Tibial artery (tissue), 4 donors: ENCODE measurements around the gene SCG3.
A peak's percentile ranks its signal among the peaks of the same experiment; 100 is the strongest.

ENCODE experiments used
- DNase-seq, 2 donors: peaks; one replicate each; pipeline ENCODE4 v3.0.0-alpha.2; 2019
- H3K27ac ChIP-seq, 2 donors: fragments of 200-600 bp; sonication (generic) in 1 of 2; 1 replicate in 1 of 2; 2 replicates in 1 of 2; pipeline ENCODE4 v1.5.1; 2018 to 2019; ENCODE audit warnings: mild to moderate bottlenecking in 1 of 2
- H3K27me3 ChIP-seq, 2 donors: fragments of 200-600 bp; sonication (generic) in 1 of 2; one replicate each; pipeline versions ENCODE4 v1.5.1 to v1.6.0; 2016 to 2019
- H3K36me3 ChIP-seq, 3 donors: fragments of 200-600 bp; sonication (generic) in 2 of 3; one replicate each; pipeline ENCODE4 v1.5.1; 2016 to 2019; ENCODE audit warnings: mild to moderate bottlenecking in 2 of 3
- H3K4me1 ChIP-seq, 4 donors: fragments of 200-600 bp; sonication (generic) in 2 of 4; 1 replicate in 3 of 4; 2 replicates in 1 of 4; pipeline ENCODE4 v1.5.1; 2016 to 2019
- H3K4me3 ChIP-seq, 2 donors: fragments of 200-600 bp; sonication (generic) in 1 of 2; 1 replicate in 1 of 2; 2 replicates in 1 of 2; pipeline ENCODE4 v1.5.1; 2018 to 2019; ENCODE audit warnings: mild to moderate bottlenecking in 2 of 2
- H3K9me3 ChIP-seq, 3 donors: fragments of 200-600 bp; sonication (generic) in 1 of 3; one replicate each; pipeline ENCODE4 v1.5.1; 2016 to 2019
- intact Hi-C: fragments of 100-400 bp; cut with DNase I; formaldehyde crosslinking; loops from one replicate; pipeline ENCODE4 v1.15.0; 2023; ENCODE audit warnings: low total_unique reads
- TF ChIP-seq, protein P1 (sequence below), 2 experiments: fragments of 200-600 bp in 1 of 2; fragments of 450-650 bp in 1 of 2; IDR thresholded peaks; one replicate each; pipeline ENCODE4 v1.5.1; 2017 to 2019; ENCODE audit warnings: antibody characterized with exemption in 2 of 2, mild to moderate bottlenecking in 1 of 2, moderate library complexity in 1 of 2

The SCG3 gene

DNA sequence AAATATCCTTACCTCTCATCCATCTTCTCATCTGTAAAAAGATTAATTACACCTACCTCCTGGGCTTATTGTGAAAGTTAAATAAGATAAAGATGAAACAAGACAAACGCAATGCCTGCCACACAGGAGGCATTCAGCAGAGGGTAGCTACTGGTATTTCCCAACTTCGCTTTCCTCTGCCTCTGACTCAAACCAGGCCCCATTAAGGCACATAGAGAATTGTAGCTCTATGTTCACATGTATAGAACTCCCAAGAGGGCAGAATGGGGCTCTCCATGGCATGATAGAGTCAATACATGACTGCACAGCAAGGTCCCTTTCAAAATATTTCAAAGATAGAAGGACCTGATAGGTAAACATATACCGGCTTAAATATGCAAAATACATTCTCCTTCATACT lies 54.8 kb downstream of the SCG3 start:
- intact Hi-C loops: no loop called here
- H3K27ac ChIP-seq: peak overlapping the region; percentile 75 to 83
- H3K27me3 ChIP-seq: no peaks in the 10 kb centered on the region
- no peak for DNase-seq
- no peaks in the 10 kb centered on the region for H3K9me3 ChIP-seq
- H3K36me3 ChIP-seq: no peaks in the 10 kb centered on the region
- H3K4me3 ChIP-seq: peak overlapping the region; percentile 74 to 81
- H3K4me1 ChIP-seq: peaks cover 0 to 38% (median 25%) of the 10 kb centered on the region in 4 donors
- TF ChIP-seq, protein P1, sequence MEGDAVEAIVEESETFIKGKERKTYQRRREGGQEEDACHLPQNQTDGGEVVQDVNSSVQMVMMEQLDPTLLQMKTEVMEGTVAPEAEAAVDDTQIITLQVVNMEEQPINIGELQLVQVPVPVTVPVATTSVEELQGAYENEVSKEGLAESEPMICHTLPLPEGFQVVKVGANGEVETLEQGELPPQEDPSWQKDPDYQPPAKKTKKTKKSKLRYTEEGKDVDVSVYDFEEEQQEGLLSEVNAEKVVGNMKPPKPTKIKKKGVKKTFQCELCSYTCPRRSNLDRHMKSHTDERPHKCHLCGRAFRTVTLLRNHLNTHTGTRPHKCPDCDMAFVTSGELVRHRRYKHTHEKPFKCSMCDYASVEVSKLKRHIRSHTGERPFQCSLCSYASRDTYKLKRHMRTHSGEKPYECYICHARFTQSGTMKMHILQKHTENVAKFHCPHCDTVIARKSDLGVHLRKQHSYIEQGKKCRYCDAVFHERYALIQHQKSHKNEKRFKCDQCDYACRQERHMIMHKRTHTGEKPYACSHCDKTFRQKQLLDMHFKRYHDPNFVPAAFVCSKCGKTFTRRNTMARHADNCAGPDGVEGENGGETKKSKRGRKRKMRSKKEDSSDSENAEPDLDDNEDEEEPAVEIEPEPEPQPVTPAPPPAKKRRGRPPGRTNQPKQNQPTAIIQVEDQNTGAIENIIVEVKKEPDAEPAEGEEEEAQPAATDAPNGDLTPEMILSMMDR (IDR thresholded peaks at IDR 0.05): no peak

DNA sequence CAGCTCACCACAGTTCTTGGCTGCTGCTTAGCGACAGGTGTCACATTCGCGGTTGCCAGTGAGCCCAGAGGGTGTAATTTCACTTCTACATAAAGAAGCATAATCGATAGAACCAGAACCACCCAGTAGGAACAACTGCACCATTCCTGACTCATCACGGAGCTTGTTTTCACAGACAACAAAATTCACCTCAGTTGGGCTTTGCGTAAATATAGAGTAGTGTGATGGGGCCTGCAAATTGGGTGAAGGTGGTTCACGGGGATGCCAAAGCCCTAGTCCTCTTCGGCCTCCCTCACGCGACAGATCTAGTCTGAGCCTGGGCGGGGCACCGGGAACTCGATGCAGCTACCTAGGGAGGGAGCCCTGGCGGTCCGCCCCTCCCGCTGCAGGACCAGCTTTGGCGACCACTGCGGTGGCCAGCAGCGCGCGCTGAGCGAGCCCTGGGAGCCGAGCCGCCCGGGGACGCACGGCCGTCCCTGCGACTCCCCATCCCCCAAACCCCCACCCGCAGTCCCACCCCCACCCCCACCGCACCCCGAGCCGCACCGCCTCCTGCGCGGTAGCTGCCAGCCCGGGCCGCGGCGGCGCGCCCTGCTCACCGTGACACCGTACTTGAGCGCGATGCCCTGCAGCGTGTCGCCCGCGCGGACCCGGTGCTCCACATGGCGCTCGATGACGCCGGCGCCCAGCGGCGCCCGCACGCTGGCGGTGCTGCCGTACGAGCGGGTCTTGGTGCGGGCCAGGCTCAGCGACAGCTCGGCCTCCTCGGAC lies 55.6 kb downstream of the SCG3 start:
- H3K4me1 ChIP-seq: peaks cover 0 to 31% (median 23%) of the 10 kb centered on the region in 4 donors
- peak overlapping the region; percentile 74 to 81 for H3K4me3 ChIP-seq
- H3K36me3 ChIP-seq: no peaks in the 10 kb centered on the region
- no peaks in the 10 kb centered on the region for H3K9me3 ChIP-seq
- peak overlapping the region; percentile 75 to 83 for H3K27ac ChIP-seq
- H3K27me3 ChIP-seq: no peaks in the 10 kb centered on the region
- TF ChIP-seq, protein P1 (IDR thresholded peaks at IDR 0.05): no peak
- intact Hi-C loops: no loop called here
- peak; percentile 29 to 73 for DNase-seq

DNA sequence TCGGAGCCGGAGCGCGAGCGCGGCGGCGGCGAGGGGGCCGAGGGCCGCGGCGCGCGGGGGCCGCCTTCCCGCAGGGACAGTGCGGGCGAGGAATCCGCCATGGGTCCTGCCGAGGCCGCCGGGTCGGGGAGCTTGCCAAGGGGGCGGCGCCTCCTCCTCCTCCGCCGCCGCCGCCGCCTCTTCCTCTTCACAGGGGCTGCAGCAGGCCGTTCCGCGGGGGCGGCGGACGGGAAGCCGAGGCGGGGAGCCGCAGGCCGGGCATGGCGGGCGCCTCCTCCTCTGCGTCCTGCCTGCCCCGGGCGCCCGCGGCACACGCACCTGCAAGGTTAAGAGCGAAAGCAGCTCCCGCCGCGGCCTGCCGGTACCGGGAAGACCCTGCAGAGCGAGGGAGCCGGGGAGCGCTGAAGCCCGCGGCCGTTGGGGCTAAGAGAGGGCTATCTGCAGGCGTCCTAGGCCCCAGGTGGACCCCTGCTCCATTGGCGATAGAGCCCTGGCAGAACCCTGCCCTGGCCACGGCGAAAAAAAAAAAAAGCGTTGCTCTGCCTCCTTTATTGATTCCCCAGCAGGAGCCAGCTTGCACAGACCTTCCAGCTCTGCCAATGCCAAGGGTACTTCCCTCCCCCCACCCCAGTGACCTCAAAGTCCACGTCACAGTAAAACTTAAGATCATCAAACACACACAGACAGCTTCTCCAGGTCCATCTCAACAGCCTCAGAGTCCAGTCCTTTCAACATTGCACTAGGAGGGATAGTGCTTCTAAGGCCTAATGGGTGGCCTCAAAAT lies 56.4 kb downstream of the SCG3 start, which contains the start of gene LYSMD2:
TSS of gene LYSMD2 (minus strand) at position 134 of the 784 bp plus-strand sequence. CDS start at position 101, 33 bp downstream.
- TF ChIP-seq, protein P1 (IDR thresholded peaks at IDR 0.05): peak in 1 of 2 experiments; percentile 6
- intact Hi-C loops: no loop called here

DNA sequence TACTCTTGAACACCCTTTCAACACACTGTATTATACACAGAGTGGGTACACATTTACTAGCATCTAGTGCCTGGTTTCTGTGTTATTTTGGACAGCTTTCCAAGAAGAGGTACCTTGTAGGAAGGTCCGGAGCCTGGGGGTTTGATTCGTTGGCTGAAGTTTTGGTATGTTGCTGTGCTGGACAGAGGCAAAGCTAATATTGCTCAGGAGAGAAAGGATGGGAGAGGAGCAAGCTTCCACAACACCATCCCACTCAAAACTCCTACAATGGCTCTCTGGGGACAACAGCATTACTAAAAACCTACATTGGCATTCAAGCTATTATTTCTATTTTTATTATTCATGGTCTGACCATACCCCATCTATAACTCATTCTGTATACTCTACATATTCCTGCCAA lies 57.2 kb downstream of the SCG3 start:
- Histone ChIP-seq H3K4me3 (no peak overlapping the region), H3K27me3 (no peaks in the 10 kb centered on the region), H3K9me3 (no peaks in the 10 kb centered on the region), H3K27ac (peak overlapping the region; percentile 75 to 83), H3K4me1 (peaks cover 0 to 24% (median 13%) of the 10 kb centered on the region in 4 donors), H3K36me3 (no peaks in the 10 kb centered on the region)
- intact Hi-C loops: no loop called here
- TF ChIP-seq, protein P1 (IDR thresholded peaks at IDR 0.05): no peak
- no peak for DNase-seq

More for the DNA sequence above, 56.4 kb downstream of the SCG3 start, which contains the start of gene LYSMD2:
- Histone ChIP-seq H3K4me3 (peak within 1 kb of the TSS; percentile 74 to 81), H3K36me3 (no peaks in the 10 kb centered on the region), H3K9me3 (no peaks in the 10 kb centered on the region), H3K4me1 (peaks cover 0 to 24% (median 17%) of the 10 kb centered on the region in 4 donors), H3K27ac (peak within 1 kb of the TSS; percentile 75 to 83), H3K27me3 (no peaks in the 10 kb centered on the region)
- peak; percentile 79 to 88 for DNase-seq

DNA sequence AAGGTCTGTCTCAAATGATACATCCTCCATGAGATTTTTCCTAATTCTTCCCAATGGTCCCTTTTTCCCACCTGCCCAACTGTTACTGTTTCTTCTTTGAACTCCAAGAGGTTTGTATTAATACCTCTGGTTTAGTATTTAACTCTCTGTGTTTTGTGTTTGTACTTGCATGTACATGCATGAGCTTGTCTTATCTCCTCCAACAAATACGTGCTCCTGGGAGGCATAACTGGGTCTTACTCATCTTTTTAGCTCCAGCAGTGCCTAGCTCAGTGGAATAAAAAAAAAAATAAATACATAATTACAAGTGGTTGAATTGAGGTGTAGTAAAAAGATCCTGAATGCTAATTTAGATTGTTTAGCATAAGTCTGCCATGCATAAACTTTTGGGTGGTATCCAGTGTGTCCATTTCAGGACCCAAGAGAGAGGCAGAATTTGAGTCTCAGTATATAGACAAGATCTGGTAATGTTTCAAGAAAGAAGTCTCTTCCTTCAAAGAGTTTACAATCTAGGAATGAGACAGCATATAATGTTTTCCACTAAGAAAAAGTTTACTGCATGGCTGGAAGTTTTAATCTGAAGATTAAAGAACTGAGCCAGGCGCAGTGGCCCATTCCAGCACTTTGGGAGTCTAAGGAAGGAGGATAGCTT lies 57.9 kb downstream of the SCG3 start:
- H3K4me1 ChIP-seq: peaks cover 0 to 24% (median 13%) of the 10 kb centered on the region in 4 donors
- H3K9me3 ChIP-seq: no peaks in the 10 kb centered on the region
- intact Hi-C loops: no loop called here
- H3K27me3 ChIP-seq: no peaks in the 10 kb centered on the region
- H3K36me3 ChIP-seq: no peaks in the 10 kb centered on the region
- H3K4me3 ChIP-seq: no peak overlapping the region
- H3K27ac ChIP-seq: no peak overlapping the region
- no peak for DNase-seq
- TF ChIP-seq, protein P1 (IDR thresholded peaks at IDR 0.05): no peak
